ENCODE measurements around the gene DGKQ.
A peak's percentile ranks its signal among the peaks of the same experiment; 100 is the strongest.
"Not testable (repeated sequence)": the region's sequence is repeated elsewhere in the genome, so short reads cannot be mapped to it uniquely, and the experiment has no call there.

DGKQ gene

DNA sequence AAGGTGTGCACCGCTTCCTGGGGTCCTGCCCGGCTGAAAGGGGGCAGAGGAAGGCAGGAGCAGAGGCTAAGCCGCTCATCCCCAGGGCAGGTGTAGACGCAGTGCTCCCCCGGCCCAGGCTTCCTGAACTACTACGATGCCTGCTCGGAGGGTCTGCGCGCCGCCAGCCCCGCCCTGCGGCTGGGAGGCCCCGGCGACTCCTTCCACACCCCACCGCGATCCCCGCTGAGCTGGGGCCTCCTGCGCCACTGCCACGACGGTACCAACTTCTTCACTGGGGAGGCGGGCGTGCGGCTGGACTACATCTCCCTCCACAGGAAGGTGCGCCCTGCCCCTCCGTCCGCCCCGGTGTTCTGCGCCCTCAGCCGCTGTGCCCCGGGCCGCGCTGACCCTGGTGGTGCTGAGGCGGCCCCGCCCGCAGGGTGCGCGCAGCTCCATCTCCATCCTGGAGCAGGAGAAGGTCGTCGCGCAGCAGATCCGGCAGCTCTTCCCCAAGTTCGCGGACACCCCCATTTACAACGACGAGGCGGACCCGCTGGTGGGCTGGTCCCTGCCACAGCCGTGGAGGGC, 28.3 kb upstream of the DGKQ start:
- Mint-ChIP-seq H3K4me3 (no peak overlapping the region), H3K27me3 (peaks cover 91% of the 10 kb centered on the region), H3K4me1 (peaks cover 21% of the 10 kb centered on the region), H3K9me3 (peaks cover 0 to 1% of the 10 kb centered on the region in 2 donors), H3K27ac (no peak overlapping the region)
- DNase-seq = no peak
- ATAC-seq = no peak

- peak overlapping the region in 1 of 2 donors; percentile 78 for H3K27ac Mint-ChIP-seq
- H3K27me3 Mint-ChIP-seq = peaks cover 91% of the 10 kb centered on the region
- H3K4me1 Mint-ChIP-seq = peaks cover 21% of the 10 kb centered on the region
- peak; percentile 33 for ATAC-seq
- no peak for DNase-seq
- no peak overlapping the region for H3K4me3 Mint-ChIP-seq
- H3K9me3 Mint-ChIP-seq = no peaks in the 10 kb centered on the region
Observed at GRCh38 chr4:1000686-1001260, 27.4 kb upstream of the DGKQ start.

GRCh38 chr4:999882-1000425, 26.6 kb upstream of the DGKQ start:
- DNase-seq (no peak), ATAC-seq (no peak)
- Mint-ChIP-seq H3K4me1 (peaks cover 21% of the 10 kb centered on the region), H3K9me3 (no peaks in the 10 kb centered on the region), H3K27me3 (peaks cover 89% of the 10 kb centered on the region), H3K4me3 (no peak overlapping the region), H3K27ac (no peak overlapping the region)

GRCh38 chr4:999240-999863, 26.0 kb upstream of the DGKQ start:
- Mint-ChIP-seq H3K4me1 (peaks cover 21% of the 10 kb centered on the region), H3K27me3 (peaks cover 83% of the 10 kb centered on the region)
- ATAC-seq, H3K4me3 Mint-ChIP-seq, H3K9me3 Mint-ChIP-seq, DNase-seq, H3K27ac Mint-ChIP-seq: not testable (repeated sequence)

- H3K27me3 Mint-ChIP-seq = peaks cover 72% of the 10 kb centered on the region
- H3K27ac Mint-ChIP-seq = no peak overlapping the region
- H3K4me1 Mint-ChIP-seq = peaks cover 21% of the 10 kb centered on the region
- DNase-seq = no peak
- no peak for ATAC-seq
- H3K9me3 Mint-ChIP-seq = no peaks in the 10 kb centered on the region
- peak overlapping the region; percentile 41 to 54 for H3K4me3 Mint-ChIP-seq
Observed at GRCh38 chr4:998096-998691, 24.8 kb upstream of the DGKQ start.

GRCh38 chr4:997375-998071, 24.2 kb upstream of the DGKQ start:
- no peaks in the 10 kb centered on the region for H3K9me3 Mint-ChIP-seq
- ATAC-seq (peak; percentile 40), DNase-seq (no peak)
- peaks cover 70% of the 10 kb centered on the region for H3K27me3 Mint-ChIP-seq
- no peak overlapping the region for H3K27ac Mint-ChIP-seq
- H3K4me3 Mint-ChIP-seq = peak overlapping the region in 1 of 2 donors; percentile 41
- H3K4me1 Mint-ChIP-seq = peaks cover 21% of the 10 kb centered on the region

- peak; percentile 8 for ATAC-seq
- Mint-ChIP-seq H3K9me3 (no peaks in the 10 kb centered on the region), H3K27me3 (peaks cover 65% of the 10 kb centered on the region), H3K27ac (no peak overlapping the region), H3K4me1 (peaks cover 21% of the 10 kb centered on the region), H3K4me3 (peak overlapping the region in 1 of 2 donors; percentile 46)
- no peak for DNase-seq
Observed at GRCh38 chr4:996997-997374, 23.6 kb upstream of the DGKQ start.

DNA sequence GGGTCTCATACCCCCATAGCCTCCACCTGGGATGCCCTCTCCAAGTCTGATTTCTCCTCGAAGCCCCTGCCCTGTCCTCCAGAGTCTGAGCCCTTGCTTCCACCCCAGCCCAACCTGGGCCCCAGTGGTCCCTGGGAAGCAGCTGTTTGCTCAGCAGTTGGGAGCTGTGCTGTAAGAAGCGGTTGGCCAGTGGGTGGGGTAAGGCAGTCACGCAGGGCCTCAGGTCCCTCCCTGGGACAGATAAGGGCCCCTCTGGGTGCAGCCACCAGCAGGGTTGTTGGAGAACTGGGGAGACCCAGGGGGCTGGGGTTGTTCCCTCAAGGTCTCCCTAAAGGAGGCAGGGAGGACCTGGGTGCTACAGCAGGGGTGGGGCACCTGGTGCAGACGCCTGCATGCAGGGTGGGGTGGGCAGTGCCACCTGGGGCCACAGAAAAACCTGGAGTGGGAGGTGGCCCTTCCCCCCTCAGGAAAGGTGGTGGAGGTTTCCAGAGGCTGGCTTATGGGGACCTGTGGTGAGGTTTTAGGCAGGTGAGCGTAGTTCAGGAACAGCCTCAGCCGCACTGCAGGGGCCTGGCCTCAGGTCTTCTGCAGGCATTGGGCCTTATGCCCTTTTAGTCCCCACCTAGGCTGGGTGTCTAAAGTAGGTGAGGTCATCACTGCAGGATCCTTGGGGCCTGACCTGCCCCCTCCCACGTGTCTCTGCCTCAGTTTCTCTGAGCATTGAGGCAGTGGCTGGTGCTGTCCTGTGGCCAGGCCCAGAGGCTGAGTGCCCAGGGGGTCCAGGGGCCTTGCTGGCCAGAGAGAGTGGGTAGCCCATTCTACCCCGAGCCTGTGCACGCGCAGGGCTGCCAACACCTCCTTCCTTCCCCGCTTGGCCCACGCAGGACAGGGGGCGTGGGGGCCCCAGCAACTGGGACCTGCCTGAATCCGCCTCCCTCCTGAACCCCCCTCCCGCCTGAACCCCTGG, 22.9 kb upstream of the DGKQ start:
- no peak for ATAC-seq
- no peak for DNase-seq
- Mint-ChIP-seq H3K4me1 (peaks cover 21% of the 10 kb centered on the region), H3K4me3 (peak overlapping the region in 1 of 2 donors; percentile 46), H3K27me3 (peaks cover 58% of the 10 kb centered on the region), H3K9me3 (no peaks in the 10 kb centered on the region), H3K27ac (no peak overlapping the region)

- H3K9me3 Mint-ChIP-seq = no peaks in the 10 kb centered on the region
- H3K27ac Mint-ChIP-seq = no peak overlapping the region
- peaks cover 50% of the 10 kb centered on the region for H3K27me3 Mint-ChIP-seq
- ATAC-seq (no peak), DNase-seq (no peak)
- peaks cover 21% of the 10 kb centered on the region for H3K4me1 Mint-ChIP-seq
- no peak overlapping the region for H3K4me3 Mint-ChIP-seq
Observed at GRCh38 chr4:995311-996026, 22.1 kb upstream of the DGKQ start.

GRCh38 chr4:993111-994029, 20.0 kb upstream of the DGKQ start, which contains the start of gene SLC26A1:
Gene SLC26A1, minus strand, starts transcription at chr4:993404. Its CDS starts 1,701 bp downstream, at chr4:991703.
- Mint-ChIP-seq H3K9me3 (no peaks in the 10 kb centered on the region), H3K27me3 (peaks cover 29% of the 10 kb centered on the region), H3K27ac (peak within 1 kb of the TSS in 1 of 2 donors; percentile 34), H3K4me3 (no peak within 1 kb of the TSS), H3K4me1 (peaks cover 15% of the 10 kb centered on the region)
- DNase-seq (no peak), ATAC-seq (no peak)

GRCh38 chr4:992297-993110, 19.1 kb upstream of the DGKQ start:
- no peaks in the 10 kb centered on the region for H3K9me3 Mint-ChIP-seq
- H3K4me1 Mint-ChIP-seq = peaks cover 17% of the 10 kb centered on the region
- peak overlapping the region in 1 of 2 donors; percentile 34 for H3K27ac Mint-ChIP-seq
- DNase-seq (no peak), ATAC-seq (no peak)
- no peak overlapping the region for H3K4me3 Mint-ChIP-seq
- peaks cover 21% of the 10 kb centered on the region for H3K27me3 Mint-ChIP-seq

GRCh38 chr4:991451-992296, 18.3 kb upstream of the DGKQ start:
- ATAC-seq (no peak), DNase-seq (no peak)
- peaks cover 15% of the 10 kb centered on the region for H3K4me1 Mint-ChIP-seq
- no peak overlapping the region for H3K27ac Mint-ChIP-seq
- H3K4me3 Mint-ChIP-seq = no peak overlapping the region
- H3K9me3 Mint-ChIP-seq = no peaks in the 10 kb centered on the region
- peaks cover 14% of the 10 kb centered on the region for H3K27me3 Mint-ChIP-seq

Measured in stimulated activated naive CD8-positive, alpha-beta T cell treated with anti-CD3 and anti-CD28 coated beads, Interleukin-15, amount 100 ng/mL, for 72 hours (primary cell).